Ishikawa (cell line): Measurements from ENCODE around the gene DOLPP1.

ENCODE experiments used
- CEBPB ChIP-seq: IDR thresholded peaks from 2 replicates; pipeline ENCODE4 v1.6.1; 2012
- CREB1 ChIP-seq: IDR thresholded peaks from 2 replicates; pipeline ENCODE4 v1.6.1; 2012; ENCODE audit warnings: low read depth
- EGR1 ChIP-seq: IDR thresholded peaks from 2 replicates; pipeline ENCODE4 v1.6.1; 2012
- EP300 ChIP-seq: IDR thresholded peaks from 2 replicates; pipeline ENCODE4 v1.6.1; 2012; ENCODE audit warnings: borderline replicate concordance
- FOXM1 ChIP-seq: IDR thresholded peaks from 2 replicates; pipeline ENCODE4 v1.6.1; 2012; ENCODE audit warnings: low read depth, borderline replicate concordance
- NFIC ChIP-seq: IDR thresholded peaks from 2 replicates; pipeline ENCODE4 v1.6.1; 2012
- RAD21 ChIP-seq: IDR thresholded peaks from 2 replicates; pipeline ENCODE4 v1.6.1; 2012; ENCODE audit warnings: low read depth
- TAF1 ChIP-seq: IDR thresholded peaks from 2 replicates; pipeline ENCODE4 v1.6.1; 2012; ENCODE audit warnings: low read depth, mild to moderate bottlenecking
- TCF12 ChIP-seq: IDR thresholded peaks from 2 replicates; pipeline ENCODE4 v1.6.1; 2012; ENCODE audit warnings: low read depth
- TEAD4 ChIP-seq: IDR thresholded peaks from 2 replicates; pipeline ENCODE4 v1.6.1; 2012
- YY1 ChIP-seq: IDR thresholded peaks from 2 replicates; pipeline ENCODE4 v1.6.1; 2012; ENCODE audit warnings: low read depth
- ZBTB7A ChIP-seq: IDR thresholded peaks from 2 replicates; pipeline ENCODE4 v1.6.1; 2012; ENCODE audit warnings: low read depth
- TF ChIP-seq, protein P1 (sequence below): IDR thresholded peaks from 2 replicates; pipeline ENCODE4 v1.6.1; 2012
- TF ChIP-seq, protein P2 (sequence below): IDR thresholded peaks from 2 replicates; pipeline ENCODE4 v1.6.1; 2012
- TF ChIP-seq, protein P3 (sequence below): IDR thresholded peaks from 2 replicates; pipeline ENCODE4 v1.6.1; 2012; ENCODE audit warnings: low read depth, mild to moderate bottlenecking

Gene DOLPP1

DNA sequence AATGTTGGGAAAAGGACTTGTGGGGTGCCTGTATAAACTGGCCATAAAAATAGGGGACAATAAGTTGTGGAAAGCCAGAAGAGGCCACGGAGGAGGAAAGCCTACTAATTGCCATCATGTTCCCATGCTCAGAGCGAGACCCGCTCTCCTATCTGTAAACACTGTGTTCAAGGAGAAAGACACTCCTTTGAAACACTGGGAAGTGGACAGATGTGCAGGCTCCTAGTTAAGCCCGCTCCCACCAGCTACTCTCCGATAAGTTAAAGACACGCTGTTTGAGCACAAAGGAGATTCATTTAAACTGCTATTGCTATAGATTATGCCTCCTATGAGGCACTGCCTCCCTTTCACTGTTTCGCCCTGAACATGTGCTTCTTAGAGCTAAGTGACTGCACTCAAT, 20.4 kb downstream of the DOLPP1 start:
- TF ChIP-seq YY1 (no peak), TEAD4 (no peak), CEBPB (no peak), EP300 (no peak), TAF1 (no peak), FOXM1 (no peak), EGR1 (no peak), RAD21 (no peak), CREB1 (no peak), ZBTB7A (no peak), TCF12 (no peak), NFIC (no peak)
- TF ChIP-seq, protein P1, sequence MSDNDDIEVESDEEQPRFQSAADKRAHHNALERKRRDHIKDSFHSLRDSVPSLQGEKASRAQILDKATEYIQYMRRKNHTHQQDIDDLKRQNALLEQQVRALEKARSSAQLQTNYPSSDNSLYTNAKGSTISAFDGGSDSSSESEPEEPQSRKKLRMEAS, result no peak
- TF ChIP-seq, protein P2, sequence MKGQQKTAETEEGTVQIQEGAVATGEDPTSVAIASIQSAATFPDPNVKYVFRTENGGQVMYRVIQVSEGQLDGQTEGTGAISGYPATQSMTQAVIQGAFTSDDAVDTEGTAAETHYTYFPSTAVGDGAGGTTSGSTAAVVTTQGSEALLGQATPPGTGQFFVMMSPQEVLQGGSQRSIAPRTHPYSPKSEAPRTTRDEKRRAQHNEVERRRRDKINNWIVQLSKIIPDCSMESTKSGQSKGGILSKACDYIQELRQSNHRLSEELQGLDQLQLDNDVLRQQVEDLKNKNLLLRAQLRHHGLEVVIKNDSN, result no peak
- TF ChIP-seq, protein P3, sequence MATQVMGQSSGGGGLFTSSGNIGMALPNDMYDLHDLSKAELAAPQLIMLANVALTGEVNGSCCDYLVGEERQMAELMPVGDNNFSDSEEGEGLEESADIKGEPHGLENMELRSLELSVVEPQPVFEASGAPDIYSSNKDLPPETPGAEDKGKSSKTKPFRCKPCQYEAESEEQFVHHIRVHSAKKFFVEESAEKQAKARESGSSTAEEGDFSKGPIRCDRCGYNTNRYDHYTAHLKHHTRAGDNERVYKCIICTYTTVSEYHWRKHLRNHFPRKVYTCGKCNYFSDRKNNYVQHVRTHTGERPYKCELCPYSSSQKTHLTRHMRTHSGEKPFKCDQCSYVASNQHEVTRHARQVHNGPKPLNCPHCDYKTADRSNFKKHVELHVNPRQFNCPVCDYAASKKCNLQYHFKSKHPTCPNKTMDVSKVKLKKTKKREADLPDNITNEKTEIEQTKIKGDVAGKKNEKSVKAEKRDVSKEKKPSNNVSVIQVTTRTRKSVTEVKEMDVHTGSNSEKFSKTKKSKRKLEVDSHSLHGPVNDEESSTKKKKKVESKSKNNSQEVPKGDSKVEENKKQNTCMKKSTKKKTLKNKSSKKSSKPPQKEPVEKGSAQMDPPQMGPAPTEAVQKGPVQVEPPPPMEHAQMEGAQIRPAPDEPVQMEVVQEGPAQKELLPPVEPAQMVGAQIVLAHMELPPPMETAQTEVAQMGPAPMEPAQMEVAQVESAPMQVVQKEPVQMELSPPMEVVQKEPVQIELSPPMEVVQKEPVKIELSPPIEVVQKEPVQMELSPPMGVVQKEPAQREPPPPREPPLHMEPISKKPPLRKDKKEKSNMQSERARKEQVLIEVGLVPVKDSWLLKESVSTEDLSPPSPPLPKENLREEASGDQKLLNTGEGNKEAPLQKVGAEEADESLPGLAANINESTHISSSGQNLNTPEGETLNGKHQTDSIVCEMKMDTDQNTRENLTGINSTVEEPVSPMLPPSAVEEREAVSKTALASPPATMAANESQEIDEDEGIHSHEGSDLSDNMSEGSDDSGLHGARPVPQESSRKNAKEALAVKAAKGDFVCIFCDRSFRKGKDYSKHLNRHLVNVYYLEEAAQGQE, result no peak

DNA sequence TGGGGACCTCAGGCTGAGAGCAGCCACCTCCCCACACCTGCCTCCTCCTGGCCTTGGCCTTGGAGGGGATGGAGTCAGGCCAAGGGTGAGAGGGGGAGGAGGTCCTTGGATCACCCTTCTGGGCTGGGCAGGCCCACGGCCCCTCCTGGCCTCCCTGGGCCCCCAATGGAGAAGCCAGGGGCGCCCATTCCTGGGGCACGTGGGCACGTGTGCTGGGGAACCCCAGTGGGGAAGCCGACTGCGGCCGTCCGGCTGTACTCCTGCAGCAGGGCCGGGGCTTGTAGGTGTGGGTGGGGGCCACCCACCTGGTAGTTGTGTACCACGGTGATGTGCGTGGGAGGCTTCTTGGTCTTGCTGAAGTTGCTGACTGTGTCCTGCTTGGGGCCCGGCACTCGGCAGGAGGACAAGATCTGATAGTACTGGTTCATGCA, 21.2 kb downstream of the DOLPP1 start:
- no peak for TF ChIP-seq CREB1
- TF ChIP-seq TCF12, result no peak
- no peak for TF ChIP-seq ZBTB7A
- TF ChIP-seq NFIC, result no peak
- no peak for TF ChIP-seq TEAD4
- no peak for TF ChIP-seq CEBPB
- TF ChIP-seq EGR1, result no peak

DNA sequence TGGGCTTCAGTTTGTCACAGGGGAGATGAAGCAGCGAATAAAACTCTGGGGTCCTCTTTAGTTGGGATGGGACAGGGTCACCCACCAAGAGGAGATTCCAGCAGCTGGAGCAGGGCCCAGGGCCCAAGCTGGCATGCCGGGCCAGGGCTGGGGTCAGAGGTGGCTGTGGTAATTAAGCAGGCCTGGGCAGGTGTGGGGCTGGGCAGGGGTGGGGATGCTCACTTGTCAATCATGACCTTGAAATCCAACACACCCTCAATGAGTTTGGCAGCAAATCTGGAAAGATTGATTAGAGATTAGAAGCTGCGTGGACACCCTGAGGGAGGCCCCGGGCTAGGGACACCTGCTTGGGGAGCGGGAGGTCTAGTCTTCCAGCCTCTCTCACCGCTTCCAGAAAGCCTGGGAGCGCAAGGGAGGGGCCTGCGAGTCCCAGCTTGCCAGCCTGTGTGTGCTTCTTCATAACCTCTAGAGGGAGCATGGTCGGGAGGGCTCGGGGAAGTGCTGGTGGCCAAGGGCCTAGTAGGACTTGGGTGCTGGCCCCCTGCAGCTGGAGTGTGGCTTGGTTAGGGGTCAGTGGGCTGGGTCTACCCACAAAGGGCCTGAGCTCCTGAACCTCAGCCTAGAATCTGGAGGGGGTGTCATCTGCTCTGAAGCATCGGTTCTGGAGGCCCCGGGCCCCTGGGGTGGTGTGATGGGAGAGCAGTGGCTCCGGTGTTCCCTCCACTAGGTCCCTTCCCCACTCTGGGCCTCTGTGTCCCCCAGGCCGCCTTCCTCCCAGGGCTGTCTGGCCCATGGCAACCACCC, 22.1 kb downstream of the DOLPP1 start:
- TF ChIP-seq TEAD4 (no peak), NFIC (no peak), EGR1 (no peak), EP300 (no peak), TCF12 (no peak), FOXM1 (no peak), YY1 (no peak), ZBTB7A (no peak), CEBPB (no peak), TAF1 (no peak), RAD21 (no peak), CREB1 (no peak)
- TF ChIP-seq, protein P1, result no peak
- TF ChIP-seq, protein P3, result no peak
- TF ChIP-seq, protein P2, result no peak

DNA sequence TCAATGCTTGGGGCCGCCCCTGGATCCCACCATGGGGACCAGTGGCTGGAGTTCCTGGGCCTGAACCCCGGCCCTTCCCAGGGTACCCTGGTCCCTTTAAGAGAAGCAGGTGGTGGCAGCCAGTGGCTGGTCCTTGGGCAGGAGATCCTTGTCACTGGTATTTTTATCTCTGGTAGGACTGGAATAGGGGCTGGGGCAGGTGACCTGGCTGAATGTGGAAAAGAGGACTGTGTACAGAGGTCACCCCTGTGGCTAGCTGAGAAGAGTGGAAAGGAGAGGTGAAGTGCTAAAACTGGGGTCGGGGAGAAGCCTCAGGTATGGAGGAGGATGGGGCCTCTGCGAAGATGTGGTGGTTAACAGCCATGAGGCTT, 22.7 kb downstream of the DOLPP1 start:
- TF ChIP-seq TEAD4 (no peak), CREB1 (no peak), TAF1 (no peak), YY1 (no peak), EGR1 (no peak), CEBPB (no peak), TCF12 (no peak), RAD21 (no peak), ZBTB7A (no peak), NFIC (no peak), EP300 (no peak), FOXM1 (no peak)
- TF ChIP-seq, protein P2, result no peak
- TF ChIP-seq, protein P1, result no peak
- TF ChIP-seq, protein P3, result no peak
